Measurements from ENCODE around the gene ABCB11. TPM values are rescaled to one million over a fixed set of nuclear protein-coding genes. Genes with fewer than 3 reads are reported as not detected.

The ABCB11 gene
- total and polyA plus RNA-seq, 5 donors from 2014 or later, result not detected

DNA sequence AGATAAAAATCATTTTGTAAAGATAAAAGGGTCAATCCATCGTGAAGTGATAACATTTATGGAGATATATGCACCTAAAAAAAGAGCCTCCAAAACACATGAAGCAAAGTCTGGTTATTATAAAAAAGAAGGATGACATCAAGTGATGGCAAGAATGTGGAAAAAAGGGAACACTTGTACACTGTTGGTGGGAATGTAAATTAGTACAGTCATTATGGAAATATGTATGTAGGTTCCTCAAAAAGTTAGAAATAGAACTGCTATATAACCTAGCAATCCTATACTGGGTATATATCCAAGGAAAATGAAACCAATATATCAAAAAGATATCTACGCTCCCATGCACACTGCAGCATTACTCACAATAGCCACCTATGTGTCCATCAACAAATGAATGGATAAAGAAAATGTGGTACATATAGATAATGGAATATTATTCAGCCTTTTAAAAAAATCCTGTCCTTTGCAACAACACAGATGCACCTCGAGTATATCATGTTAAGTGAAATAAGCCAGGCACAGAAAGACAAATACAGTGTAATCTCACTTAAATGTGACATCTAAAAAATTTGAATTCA lies 28.9 kb downstream of the ABCB11 start:
- no peaks in the 10 kb centered on the region for H3K36me3 ChIP-seq (ENCODE audit: control insufficient read depth, insufficient read depth, low read length)
- Mint-ChIP-seq H3K4me1 (no peaks in the 10 kb centered on the region), H3K27ac (no peak overlapping the region), H3K9me3 (peaks cover 0 to 2% (median 0%) of the 10 kb centered on the region in 7 donors), H3K4me3 (no peak overlapping the region), H3K36me3 (no peaks in the 10 kb centered on the region), H3K27me3 (peaks cover 10% of the 10 kb centered on the region)
- no peak overlapping the region for H3K4me3 ChIP-seq (ENCODE audit: low read depth, low read length)
- no peaks in the 10 kb centered on the region for H3K27me3 ChIP-seq (ENCODE audit: control insufficient read depth, insufficient read depth, low read length)
- no peak overlapping the region for H3K27ac ChIP-seq (ENCODE audit: insufficient read depth, low read length, poor library complexity, severe bottlenecking)
- H3K4me1 ChIP-seq (ENCODE audit: control insufficient read depth, insufficient read depth, low read length, poor library complexity, severe bottlenecking), result no peaks in the 10 kb centered on the region
- H3K9me3 ChIP-seq (ENCODE audit: control insufficient read depth in 2 of 2, low read length in 2 of 2), result no peaks in the 10 kb centered on the region
- ATAC-seq (ENCODE audit: low read depth in 2 of 2) (no peak), DNase-seq (no peak)

DNA sequence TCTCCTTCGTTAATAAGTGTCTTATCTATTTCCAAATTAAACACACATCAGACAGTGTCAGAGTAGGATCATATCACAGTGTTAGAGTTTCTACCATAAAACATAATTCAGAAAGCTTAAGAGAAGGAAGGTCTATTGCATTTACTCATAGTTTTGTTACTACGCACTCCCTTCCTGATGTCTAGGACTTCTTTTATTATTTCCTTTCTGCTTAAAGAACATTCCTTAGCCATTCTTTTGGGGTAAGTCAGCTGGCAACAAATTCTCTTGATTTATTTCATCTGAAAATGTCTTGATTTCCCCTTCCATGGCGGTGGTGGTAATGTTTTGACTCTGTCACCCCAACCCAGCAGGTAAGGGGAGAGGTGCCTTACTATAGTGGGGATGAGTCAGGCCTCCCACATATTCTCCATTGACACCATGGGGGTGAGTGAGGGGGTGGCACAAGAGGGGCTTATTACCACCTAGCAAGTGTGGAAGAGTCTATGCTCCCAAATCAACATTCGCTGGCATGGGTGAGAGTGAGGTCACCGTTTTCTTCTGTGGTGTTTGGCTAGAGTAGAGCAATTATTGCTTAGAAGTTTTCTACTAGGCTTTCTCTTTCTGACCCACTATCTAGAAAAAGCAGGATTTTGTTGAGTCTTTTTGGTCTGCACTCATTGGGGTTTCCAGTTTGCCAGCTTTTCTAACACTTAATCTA lies 29.9 kb downstream of the ABCB11 start:
- no peak for DNase-seq
- no peaks in the 10 kb centered on the region for H3K9me3 ChIP-seq (ENCODE audit: control insufficient read depth in 2 of 2, low read length in 2 of 2)
- Mint-ChIP-seq H3K9me3 (peaks cover 0 to 3% (median 0%) of the 10 kb centered on the region in 7 donors), H3K36me3 (no peaks in the 10 kb centered on the region), H3K4me1 (no peaks in the 10 kb centered on the region), H3K27ac (peak overlapping the region in 1 of 3 donors; percentile 6), H3K4me3 (no peak overlapping the region), H3K27me3 (peaks cover 10% of the 10 kb centered on the region)
- H3K4me1 ChIP-seq (ENCODE audit: control insufficient read depth, insufficient read depth, low read length, poor library complexity, severe bottlenecking), result no peaks in the 10 kb centered on the region
- H3K27ac ChIP-seq (ENCODE audit: insufficient read depth, low read length, poor library complexity, severe bottlenecking), result no peak overlapping the region
- no peak overlapping the region for H3K4me3 ChIP-seq (ENCODE audit: low read depth, low read length)
- H3K27me3 ChIP-seq (ENCODE audit: control insufficient read depth, insufficient read depth, low read length), result no peaks in the 10 kb centered on the region
- ATAC-seq (ENCODE audit: low read depth in 2 of 2), result no peak
- H3K36me3 ChIP-seq (ENCODE audit: control insufficient read depth, insufficient read depth, low read length), result no peaks in the 10 kb centered on the region

DNA sequence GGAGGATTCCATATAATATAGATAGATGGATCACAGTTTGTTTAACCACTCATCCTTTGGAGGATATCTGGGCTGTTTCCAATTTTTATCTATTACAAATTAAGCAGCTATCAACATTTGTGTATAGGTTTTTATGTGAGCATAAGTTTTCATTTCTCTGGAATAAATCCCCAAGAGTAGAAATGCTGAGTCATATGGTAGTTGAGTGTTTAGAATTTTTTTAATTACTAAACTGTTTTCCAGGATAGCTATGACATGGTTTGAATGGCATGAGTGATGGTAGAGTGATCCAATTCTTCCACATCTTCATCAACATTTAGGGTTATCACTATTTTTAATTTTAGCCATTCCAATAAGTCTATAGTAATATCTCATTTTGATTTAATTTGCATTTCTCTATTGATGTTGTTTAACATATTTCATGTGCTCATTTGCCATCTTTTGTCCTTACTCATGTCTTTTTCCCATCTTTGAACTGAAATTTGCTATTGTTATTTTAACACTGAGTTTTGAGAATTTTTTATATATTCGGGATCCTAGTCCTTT lies 31.4 kb downstream of the ABCB11 start:
- Histone ChIP-seq H3K36me3 (ENCODE audit: control insufficient read depth, insufficient read depth, low read length) (no peaks in the 10 kb centered on the region), H3K9me3 (ENCODE audit: control insufficient read depth in 2 of 2, low read length in 2 of 2) (no peaks in the 10 kb centered on the region), H3K27me3 (ENCODE audit: control insufficient read depth, insufficient read depth, low read length) (no peaks in the 10 kb centered on the region), H3K27ac (ENCODE audit: insufficient read depth, low read length, poor library complexity, severe bottlenecking) (no peak overlapping the region), H3K4me1 (ENCODE audit: control insufficient read depth, insufficient read depth, low read length, poor library complexity, severe bottlenecking) (no peaks in the 10 kb centered on the region), H3K4me3 (ENCODE audit: low read depth, low read length) (no peak overlapping the region)
- H3K27me3 Mint-ChIP-seq, result peaks cover 10% of the 10 kb centered on the region
- H3K9me3 Mint-ChIP-seq, result peaks cover 0 to 3% (median 0%) of the 10 kb centered on the region in 7 donors
- no peak for ATAC-seq (ENCODE audit: low read depth in 2 of 2)
- no peaks in the 10 kb centered on the region for H3K36me3 Mint-ChIP-seq
- no peak overlapping the region for H3K4me3 Mint-ChIP-seq
- no peaks in the 10 kb centered on the region for H3K4me1 Mint-ChIP-seq
- no peak for DNase-seq
- H3K27ac Mint-ChIP-seq, result no peak overlapping the region

DNA sequence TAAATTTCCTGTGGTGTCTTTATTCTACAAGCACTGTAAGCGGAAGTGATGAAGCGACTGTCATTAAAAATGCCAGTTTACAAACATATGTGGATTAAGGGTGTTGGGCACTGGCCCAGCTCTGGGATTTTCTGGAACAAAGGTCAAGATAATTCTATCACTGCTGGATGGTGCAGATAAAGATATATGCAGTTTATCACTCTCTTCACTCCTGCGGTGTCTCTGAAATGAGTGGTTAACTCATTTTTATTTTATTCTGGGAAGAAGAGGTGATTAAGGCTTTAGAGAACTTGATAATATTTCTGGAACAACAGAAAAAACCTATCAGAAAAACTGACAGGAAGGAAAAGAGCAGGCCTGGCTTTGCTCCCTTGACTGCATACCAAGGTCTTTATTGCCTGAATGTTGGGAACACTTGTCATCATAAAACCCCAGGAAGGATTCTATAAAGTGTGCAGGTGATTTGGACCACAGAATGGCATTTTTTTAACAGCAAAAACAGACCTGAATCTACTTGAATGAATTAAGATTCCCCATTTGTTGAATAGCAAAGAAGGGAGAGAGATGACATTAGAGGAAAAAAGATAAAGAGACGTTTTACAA lies 32.4 kb downstream of the ABCB11 start:
- Mint-ChIP-seq H3K27ac (no peak overlapping the region), H3K27me3 (peaks cover 10% of the 10 kb centered on the region), H3K9me3 (peaks cover 0 to 3% (median 0%) of the 10 kb centered on the region in 7 donors), H3K36me3 (no peaks in the 10 kb centered on the region), H3K4me3 (no peak overlapping the region), H3K4me1 (no peaks in the 10 kb centered on the region)
- DNase-seq (no peak), ATAC-seq (ENCODE audit: low read depth in 2 of 2) (no peak)
- no peaks in the 10 kb centered on the region for H3K27me3 ChIP-seq (ENCODE audit: control insufficient read depth, insufficient read depth, low read length)
- H3K9me3 ChIP-seq (ENCODE audit: control insufficient read depth in 2 of 2, low read length in 2 of 2), result no peaks in the 10 kb centered on the region
- no peak overlapping the region for H3K4me3 ChIP-seq (ENCODE audit: low read depth, low read length)
- no peak overlapping the region for H3K27ac ChIP-seq (ENCODE audit: insufficient read depth, low read length, poor library complexity, severe bottlenecking)
- no peaks in the 10 kb centered on the region for H3K4me1 ChIP-seq (ENCODE audit: control insufficient read depth, insufficient read depth, low read length, poor library complexity, severe bottlenecking)
- H3K36me3 ChIP-seq (ENCODE audit: control insufficient read depth, insufficient read depth, low read length), result no peaks in the 10 kb centered on the region

DNA sequence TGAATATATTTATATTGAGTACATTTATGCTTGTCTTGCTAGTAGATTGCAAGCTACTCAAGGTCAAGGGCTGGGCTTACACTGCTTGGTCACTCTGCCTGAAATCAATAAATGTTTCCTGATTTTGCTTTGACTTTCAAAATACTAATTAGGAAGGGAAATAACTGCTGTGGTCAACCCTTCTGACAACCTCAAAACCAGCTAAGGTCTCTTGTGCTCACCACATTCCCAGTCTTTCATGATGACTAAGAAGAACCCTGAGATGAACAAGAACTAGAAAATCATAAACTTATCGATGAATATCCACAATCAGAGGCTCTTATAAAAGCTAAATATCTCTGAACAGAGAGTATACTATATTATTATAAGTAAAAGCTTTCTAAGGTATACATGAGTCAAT lies 33.3 kb downstream of the ABCB11 start:
- DNase-seq (no peak), ATAC-seq (ENCODE audit: low read depth in 2 of 2) (no peak)
- Mint-ChIP-seq H3K27me3 (peaks cover 10% of the 10 kb centered on the region), H3K27ac (no peak overlapping the region), H3K36me3 (no peaks in the 10 kb centered on the region), H3K4me3 (no peak overlapping the region), H3K4me1 (no peaks in the 10 kb centered on the region), H3K9me3 (peaks cover 0 to 3% (median 0%) of the 10 kb centered on the region in 7 donors)
- Histone ChIP-seq H3K4me3 (ENCODE audit: low read depth, low read length) (no peak overlapping the region), H3K27ac (ENCODE audit: insufficient read depth, low read length, poor library complexity, severe bottlenecking) (no peak overlapping the region), H3K9me3 (ENCODE audit: control insufficient read depth in 2 of 2, low read length in 2 of 2) (no peaks in the 10 kb centered on the region), H3K36me3 (ENCODE audit: control insufficient read depth, insufficient read depth, low read length) (no peaks in the 10 kb centered on the region), H3K27me3 (ENCODE audit: control insufficient read depth, insufficient read depth, low read length) (no peaks in the 10 kb centered on the region), H3K4me1 (ENCODE audit: control insufficient read depth, insufficient read depth, low read length, poor library complexity, severe bottlenecking) (no peaks in the 10 kb centered on the region)

DNA sequence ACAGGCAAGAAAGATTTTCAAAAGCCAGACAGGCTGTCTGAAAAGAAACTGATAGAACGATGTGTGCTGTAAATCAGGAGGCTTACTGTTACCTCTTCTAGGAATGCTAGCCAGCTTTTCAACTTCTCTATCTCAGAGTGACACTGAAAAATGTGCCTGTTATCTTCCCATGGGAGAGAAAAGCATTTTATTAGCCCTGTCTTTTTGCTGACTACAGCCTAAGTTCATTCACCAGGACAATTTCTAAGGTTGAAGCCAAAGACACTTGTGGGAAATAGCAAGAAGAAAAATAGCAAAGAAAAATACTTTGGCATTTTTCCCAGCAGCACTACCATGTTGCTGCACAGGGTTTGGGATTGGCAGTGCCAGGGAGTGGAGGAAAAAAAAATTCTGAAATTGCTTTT lies 34.0 kb downstream of the ABCB11 start:
- H3K4me3 Mint-ChIP-seq, result no peak overlapping the region
- no peaks in the 10 kb centered on the region for H3K36me3 ChIP-seq (ENCODE audit: control insufficient read depth, insufficient read depth, low read length)
- no peak overlapping the region for H3K27ac ChIP-seq (ENCODE audit: insufficient read depth, low read length, poor library complexity, severe bottlenecking)
- ATAC-seq (ENCODE audit: low read depth in 2 of 2), result no peak
- DNase-seq, result no peak
- peaks cover 0 to 3% (median 0%) of the 10 kb centered on the region in 7 donors for H3K9me3 Mint-ChIP-seq
- H3K4me1 ChIP-seq (ENCODE audit: control insufficient read depth, insufficient read depth, low read length, poor library complexity, severe bottlenecking), result no peaks in the 10 kb centered on the region
- no peaks in the 10 kb centered on the region for H3K27me3 ChIP-seq (ENCODE audit: control insufficient read depth, insufficient read depth, low read length)
- no peaks in the 10 kb centered on the region for H3K9me3 ChIP-seq (ENCODE audit: control insufficient read depth in 2 of 2, low read length in 2 of 2)
- no peaks in the 10 kb centered on the region for H3K36me3 Mint-ChIP-seq
- no peak overlapping the region for H3K4me3 ChIP-seq (ENCODE audit: low read depth, low read length)
- no peaks in the 10 kb centered on the region for H3K4me1 Mint-ChIP-seq
- no peak overlapping the region for H3K27ac Mint-ChIP-seq
- peaks cover 6% of the 10 kb centered on the region for H3K27me3 Mint-ChIP-seq

DNA sequence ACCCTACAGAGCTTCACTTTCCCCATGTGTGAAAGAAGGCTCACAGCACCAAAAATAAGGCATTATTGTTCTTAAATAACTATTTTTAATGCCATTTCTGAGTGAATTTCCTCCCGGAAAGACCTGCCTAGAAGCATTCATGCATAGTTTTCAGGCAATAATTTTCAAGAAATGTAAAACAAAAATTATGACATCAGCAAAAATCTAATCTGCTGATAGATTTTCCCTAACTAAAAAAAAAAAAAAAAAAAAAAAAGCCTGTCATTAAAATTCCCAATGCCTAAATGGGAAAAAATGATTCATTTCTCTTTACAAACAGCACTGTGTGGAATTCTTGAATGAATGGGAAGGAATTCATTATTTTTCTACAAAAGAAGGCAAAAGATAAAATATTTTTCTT lies 35.4 kb downstream of the ABCB11 start:
- H3K9me3 Mint-ChIP-seq, result peaks cover 0 to 3% (median 0%) of the 10 kb centered on the region in 7 donors
- Histone ChIP-seq H3K4me3 (ENCODE audit: low read depth, low read length) (no peak overlapping the region), H3K36me3 (ENCODE audit: control insufficient read depth, insufficient read depth, low read length) (no peaks in the 10 kb centered on the region), H3K4me1 (ENCODE audit: control insufficient read depth, insufficient read depth, low read length, poor library complexity, severe bottlenecking) (no peaks in the 10 kb centered on the region), H3K27ac (ENCODE audit: insufficient read depth, low read length, poor library complexity, severe bottlenecking) (no peak overlapping the region), H3K27me3 (ENCODE audit: control insufficient read depth, insufficient read depth, low read length) (no peaks in the 10 kb centered on the region), H3K9me3 (ENCODE audit: control insufficient read depth in 2 of 2, low read length in 2 of 2) (no peaks in the 10 kb centered on the region)
- H3K27me3 Mint-ChIP-seq, result peaks cover 6% of the 10 kb centered on the region
- no peak for DNase-seq
- H3K27ac Mint-ChIP-seq, result no peak overlapping the region
- no peaks in the 10 kb centered on the region for H3K4me1 Mint-ChIP-seq
- no peak overlapping the region for H3K4me3 Mint-ChIP-seq
- no peak for ATAC-seq (ENCODE audit: low read depth in 2 of 2)
- no peaks in the 10 kb centered on the region for H3K36me3 Mint-ChIP-seq

Measured in CD4-positive, CD25-positive, alpha-beta regulatory T cell (primary cell).